Activated CD4-positive, alpha-beta T cell treated with anti-CD3 and anti-CD28 coated beads, Interleukin-2, amount 50 U/mL, for 48 hours (primary cell): ENCODE results near the gene MAP1LC3C.
"Not testable (repeated sequence)": the region's sequence is repeated elsewhere in the genome, so short reads cannot be mapped to it uniquely, and the experiment has no call there.

Experiments used
- DNase-seq, 2 experiments: peaks; one replicate each; pipeline ENCODE4 v3.0.0-alpha.2; 2020

Gene MAP1LC3C

GRCh38 chr1:241990040-241990439 lies 8.9 kb downstream of the MAP1LC3C start:
- no peak for DNase-seq

- not testable (repeated sequence) for DNase-seq
These were observed 10.4 kb downstream of the MAP1LC3C start for GRCh38 chr1:241988389-241988930.

GRCh38 chr1:241985787-241986186 lies 13.1 kb downstream of the MAP1LC3C start:
- DNase-seq: peak; percentile 17 to 23

- no peak for DNase-seq
These were observed 19.0 kb downstream of the MAP1LC3C start for GRCh38 chr1:241979926-241980325.

- no peak for DNase-seq
These were observed 19.8 kb downstream of the MAP1LC3C start for GRCh38 chr1:241979071-241979470.

- no peak for DNase-seq
These were observed 22.7 kb downstream of the MAP1LC3C start for GRCh38 chr1:241976229-241976628.

GRCh38 chr1:241972703-241973369 lies 26.1 kb downstream of the MAP1LC3C start:
- no peak for DNase-seq

GRCh38 chr1:241968611-241969010 lies 30.3 kb downstream of the MAP1LC3C start:
- DNase-seq: no peak

- no peak for DNase-seq
These were observed 34.2 kb downstream of the MAP1LC3C start for GRCh38 chr1:241964550-241965282.

- no peak for DNase-seq
These were observed 35.2 kb downstream of the MAP1LC3C start for GRCh38 chr1:241963722-241964121.

- no peak for DNase-seq
These were observed 36.7 kb downstream of the MAP1LC3C start for GRCh38 chr1:241962153-241962552.

GRCh38 chr1:241957692-241958494 lies 41.0 kb downstream of the MAP1LC3C start, which contains the start of gene BECN2:
Gene BECN2 (plus strand): TSS chr1:241957767. CDS start chr1:241957767, 0 bp downstream.
- DNase-seq: no peak

- no peak for DNase-seq
These were observed 48.5 kb downstream of the MAP1LC3C start for GRCh38 chr1:241950390-241950789.

- DNase-seq: no peak
These were observed 51.5 kb downstream of the MAP1LC3C start for GRCh38 chr1:241947354-241947753.
